HG02840 (cell line): Measurements from ENCODE around the gene AOAH.

Source experiments
- ATAC-seq: cut with Tn5 transposase; IDR thresholded peaks from one replicate; pipeline ENCODE4 v1.9.1; 2021; ENCODE audit warnings: mild to moderate bottlenecking, moderate library complexity, moderate number of reproducible peaks; ENCODE audit not compliant: unreplicated experiment, low FRiP score

The AOAH gene

DNA sequence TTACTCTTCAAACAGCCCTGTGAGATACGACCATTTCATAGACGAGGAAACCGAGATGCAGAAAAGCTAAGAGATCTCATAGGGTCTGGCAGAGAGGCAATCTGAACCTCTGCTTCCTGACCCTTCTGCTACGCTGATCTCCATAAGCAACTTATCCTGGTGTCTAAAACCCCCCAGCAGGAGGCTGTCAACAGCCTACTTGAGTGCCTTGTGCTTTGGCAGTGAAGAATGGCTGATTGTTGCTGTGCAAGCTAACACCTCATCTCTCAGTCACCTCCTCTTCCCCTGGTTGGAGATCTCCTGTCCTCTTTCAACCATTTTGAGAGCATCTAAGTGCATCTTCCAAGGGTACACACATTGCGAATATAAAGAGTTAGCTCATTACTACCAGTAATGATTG is 86.2 kb downstream of the AOAH start:
- no peak for ATAC-seq

DNA sequence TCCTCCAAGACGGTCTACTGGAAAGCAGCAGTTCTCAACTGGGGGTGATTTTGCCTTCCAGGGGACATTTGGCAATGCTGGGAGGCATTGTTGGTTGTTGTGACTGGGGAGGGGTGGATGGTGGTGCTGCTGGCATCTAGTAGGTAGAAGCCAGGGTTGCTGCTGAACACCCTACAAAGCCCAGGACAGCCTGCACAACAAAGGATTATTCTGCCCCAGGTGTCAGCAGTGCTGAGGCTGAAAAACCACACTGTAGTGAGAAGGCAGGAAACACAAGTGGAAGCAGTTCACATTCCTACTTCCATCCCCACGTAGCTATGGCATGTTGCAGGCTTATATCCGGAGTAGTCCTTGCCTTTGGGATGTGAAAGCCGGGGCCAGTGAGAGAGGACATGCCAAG is 86.9 kb downstream of the AOAH start:
- no peak for ATAC-seq

- ATAC-seq: no peak
Observed at GRCh38 chr7:36636126-36636525, 88.2 kb downstream of the AOAH start.

GRCh38 chr7:36635091-36635490 is 89.2 kb downstream of the AOAH start:
- ATAC-seq: no peak

- ATAC-seq: no peak
Observed at GRCh38 chr7:36633377-36633776, 90.9 kb downstream of the AOAH start.

GRCh38 chr7:36630112-36630650 is 94.1 kb downstream of the AOAH start:
- ATAC-seq: no peak

DNA sequence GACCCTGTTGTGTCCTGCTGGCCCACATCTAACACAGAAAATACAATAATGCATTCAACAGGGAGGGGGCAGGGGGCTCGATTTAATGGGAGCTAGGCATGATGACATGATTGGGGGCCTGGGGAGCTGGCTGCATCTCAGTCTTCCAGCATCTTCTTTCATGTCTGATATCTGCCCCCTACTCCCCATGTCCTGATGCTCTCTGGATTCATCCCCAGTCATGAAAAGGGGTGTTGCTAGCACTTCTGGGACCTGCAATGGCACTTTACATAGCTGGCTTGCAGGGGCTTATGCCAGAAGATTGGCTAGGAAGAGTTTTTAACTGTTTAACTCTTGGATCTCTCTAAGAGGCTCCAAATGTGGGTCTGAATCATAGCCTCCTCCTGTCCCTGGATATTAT is 94.9 kb downstream of the AOAH start:
- ATAC-seq: no peak

- ATAC-seq: no peak
Observed at GRCh38 chr7:36627836-36628235, 96.5 kb downstream of the AOAH start.

- no peak for ATAC-seq
Observed at GRCh38 chr7:36626111-36626510, 98.2 kb downstream of the AOAH start.

- ATAC-seq: no peak
Observed at GRCh38 chr7:36625247-36625646, 99.0 kb downstream of the AOAH start.

GRCh38 chr7:36623247-36623646 is 101.0 kb downstream of the AOAH start:
- ATAC-seq: no peak

DNA sequence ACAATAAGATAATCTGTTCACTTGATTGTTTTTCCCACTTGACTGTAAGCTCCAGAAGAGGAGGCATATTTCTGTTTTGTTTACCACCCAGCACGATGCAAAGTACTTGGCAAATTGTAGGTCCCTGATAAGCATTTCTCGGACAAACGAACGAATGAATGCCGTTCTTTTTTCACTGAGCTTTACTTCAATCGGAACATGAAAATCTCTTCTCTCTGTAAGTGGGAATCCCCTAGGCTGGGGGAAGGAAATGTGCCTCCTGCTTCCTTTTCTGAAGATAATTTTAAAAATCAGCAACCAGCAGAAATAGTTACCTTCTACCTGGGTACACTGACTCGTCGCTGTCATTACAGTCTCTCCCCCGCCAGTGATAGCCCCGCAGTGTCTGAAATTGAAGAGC is 102.9 kb downstream of the AOAH start:
- ATAC-seq: no peak

- ATAC-seq: no peak
Observed at GRCh38 chr7:36620166-36620708, 104.1 kb downstream of the AOAH start.

DNA sequence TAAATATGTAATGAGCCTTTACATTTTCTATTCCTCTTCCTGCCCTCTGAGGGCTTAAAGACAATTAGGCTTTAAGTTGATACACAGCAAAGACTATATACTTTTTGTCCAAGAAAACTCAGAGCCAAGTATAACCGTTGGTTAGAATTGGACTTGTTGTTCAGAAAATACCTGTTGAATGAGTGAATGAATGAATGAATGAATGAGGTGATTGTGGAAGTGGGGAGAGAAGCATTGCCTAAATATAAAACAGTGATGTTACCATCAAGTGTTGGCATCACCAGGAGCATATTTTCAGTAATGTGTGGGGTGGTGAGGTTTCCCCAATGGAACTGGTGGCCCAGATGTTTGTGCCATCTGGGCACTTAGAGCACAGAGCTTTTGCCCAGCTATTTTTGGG is 106.9 kb downstream of the AOAH start:
- no peak for ATAC-seq

- no peak for ATAC-seq
Observed at GRCh38 chr7:36615852-36616540, 108.3 kb downstream of the AOAH start.

GRCh38 chr7:36614959-36615358 is 109.3 kb downstream of the AOAH start:
- ATAC-seq: no peak

GRCh38 chr7:36613031-36613614 is 111.2 kb downstream of the AOAH start:
- no peak for ATAC-seq

DNA sequence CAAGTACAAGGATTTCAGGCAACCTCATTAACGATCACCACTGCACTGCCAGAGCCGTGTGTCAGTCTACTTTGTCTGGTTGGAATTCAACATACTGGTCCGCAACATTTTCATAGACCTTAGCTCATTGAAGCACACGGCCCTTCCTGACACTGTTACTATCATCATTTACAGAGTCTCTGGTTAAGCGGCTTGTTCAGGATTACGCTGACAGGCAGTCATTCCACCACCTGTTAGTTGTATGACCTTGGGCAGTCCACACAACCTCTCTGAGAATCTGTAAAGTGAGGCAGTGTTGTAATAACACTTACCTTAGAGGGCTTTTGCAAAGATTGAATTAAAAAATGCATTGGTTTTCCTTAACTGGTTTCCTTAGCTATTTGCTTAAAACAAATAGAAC is 112.6 kb downstream of the AOAH start:
- no peak for ATAC-seq

GRCh38 chr7:36607721-36608095 is 116.6 kb downstream of the AOAH start:
- no peak for ATAC-seq

DNA sequence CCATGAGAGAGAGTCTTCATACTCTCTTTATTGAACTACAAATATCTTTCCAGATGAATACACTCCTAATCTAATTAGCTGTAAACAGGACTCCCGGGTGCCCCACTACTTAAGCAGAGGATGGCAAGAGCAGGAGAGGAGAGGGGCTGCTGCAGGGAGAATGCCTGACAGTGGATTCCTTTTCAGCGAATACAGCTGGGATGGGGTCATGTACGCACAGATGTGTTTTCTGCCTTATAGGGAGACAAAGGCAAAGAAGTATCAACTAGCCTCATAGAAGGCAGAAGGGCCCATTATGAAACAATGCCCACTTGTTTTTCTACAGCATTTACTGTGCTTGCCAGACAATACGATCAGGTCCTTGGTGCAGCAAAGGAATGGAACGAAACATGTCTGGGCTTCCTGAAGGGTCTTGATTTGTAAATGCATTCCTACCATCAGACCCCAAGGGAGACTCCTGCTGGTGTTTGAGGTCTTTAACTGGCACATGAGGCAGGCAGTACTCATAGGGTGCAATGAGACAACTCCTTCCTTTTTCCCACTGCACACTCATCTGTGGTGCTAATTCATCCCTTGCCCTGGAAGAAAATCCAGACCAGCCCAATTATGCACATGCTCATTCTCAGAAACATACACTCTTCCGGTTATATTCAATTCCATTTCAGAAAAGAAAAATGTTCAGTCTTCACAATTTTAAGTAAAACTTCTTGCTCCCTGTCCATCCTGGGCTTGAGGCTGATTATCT is 117.1 kb downstream of the AOAH start:
- ATAC-seq: no peak
